GM18519 (cell line): Measurements from ENCODE around the gene ACACA.

Experiments used
- ATAC-seq: cut with Tn5 transposase; IDR thresholded peaks from one replicate; pipeline ENCODE4 v1.9.1; 2021; ENCODE audit warnings: mild to moderate bottlenecking, moderate library complexity; ENCODE audit not compliant: unreplicated experiment, low FRiP score

Gene ACACA

DNA sequence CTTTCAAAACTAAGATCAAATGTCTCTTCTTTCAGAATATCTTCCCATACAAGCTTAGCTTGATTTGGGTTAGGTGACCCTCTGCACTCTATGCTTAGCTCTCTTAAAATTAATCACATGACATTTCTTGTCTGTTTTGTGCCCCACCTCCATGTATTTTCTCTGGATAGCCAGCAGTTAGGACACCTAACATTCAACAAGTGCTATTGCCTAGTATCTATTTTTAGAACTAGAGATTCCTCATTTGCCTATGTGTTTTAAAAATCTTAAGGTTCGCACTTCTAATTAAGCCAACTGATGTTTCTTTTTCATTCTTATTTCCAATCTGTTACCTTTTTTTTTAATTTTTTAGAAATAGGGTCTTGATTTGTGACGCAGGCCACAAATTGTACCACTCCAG is 160.6 kb downstream of the ACACA start:
- no peak for ATAC-seq

DNA sequence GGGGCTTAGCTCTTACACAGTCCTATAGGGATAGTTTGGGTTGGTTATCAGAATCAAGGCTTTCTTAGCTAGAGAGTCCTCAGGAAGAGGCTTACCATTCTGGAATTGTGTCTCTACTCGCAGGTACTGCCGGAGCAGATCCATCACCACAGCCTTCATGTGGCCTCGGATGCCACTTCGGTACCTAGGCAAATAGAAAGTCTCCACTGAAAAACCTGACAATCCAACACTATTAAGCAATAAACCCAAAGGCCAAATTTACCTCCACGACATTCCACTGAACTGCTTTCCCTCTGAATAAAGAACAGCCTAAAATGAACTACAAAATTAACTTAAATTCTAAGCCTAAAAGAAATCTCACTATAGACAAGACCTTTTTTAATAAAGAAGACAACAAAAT is 166.3 kb downstream of the ACACA start:
- ATAC-seq = no peak

- no peak for ATAC-seq
Measured at GRCh38 chr17:37239690-37240334, 166.8 kb downstream of the ACACA start.

GRCh38 chr17:37234106-37234505 is 172.5 kb downstream of the ACACA start:
- ATAC-seq = no peak

- no peak for ATAC-seq
Measured at GRCh38 chr17:37233036-37233435, 173.6 kb downstream of the ACACA start.

- ATAC-seq = no peak
Measured at GRCh38 chr17:37231887-37232286, 174.7 kb downstream of the ACACA start.

- no peak for ATAC-seq
Measured at GRCh38 chr17:37230633-37231032, 176.0 kb downstream of the ACACA start.

GRCh38 chr17:37225465-37225864 is 181.2 kb downstream of the ACACA start:
- no peak for ATAC-seq

GRCh38 chr17:37221865-37222264 is 184.8 kb downstream of the ACACA start:
- no peak for ATAC-seq

DNA sequence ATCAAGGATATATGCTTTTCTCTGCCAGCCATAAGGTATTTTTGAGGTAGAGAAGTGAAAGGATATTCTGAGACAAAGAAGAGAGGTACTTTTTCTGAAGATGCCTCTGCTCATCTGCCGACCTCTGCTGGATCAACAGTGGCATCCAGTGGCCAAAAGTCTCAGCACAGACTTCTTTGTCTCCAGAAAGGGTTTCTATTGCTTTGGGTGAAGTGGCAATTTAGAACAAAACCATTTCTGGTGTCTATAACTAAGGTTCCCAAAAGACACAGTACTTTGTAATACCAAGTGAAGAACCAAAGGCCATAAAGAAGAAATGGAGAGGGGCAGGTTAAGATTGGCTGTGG is 186.1 kb downstream of the ACACA start:
- ATAC-seq = no peak

DNA sequence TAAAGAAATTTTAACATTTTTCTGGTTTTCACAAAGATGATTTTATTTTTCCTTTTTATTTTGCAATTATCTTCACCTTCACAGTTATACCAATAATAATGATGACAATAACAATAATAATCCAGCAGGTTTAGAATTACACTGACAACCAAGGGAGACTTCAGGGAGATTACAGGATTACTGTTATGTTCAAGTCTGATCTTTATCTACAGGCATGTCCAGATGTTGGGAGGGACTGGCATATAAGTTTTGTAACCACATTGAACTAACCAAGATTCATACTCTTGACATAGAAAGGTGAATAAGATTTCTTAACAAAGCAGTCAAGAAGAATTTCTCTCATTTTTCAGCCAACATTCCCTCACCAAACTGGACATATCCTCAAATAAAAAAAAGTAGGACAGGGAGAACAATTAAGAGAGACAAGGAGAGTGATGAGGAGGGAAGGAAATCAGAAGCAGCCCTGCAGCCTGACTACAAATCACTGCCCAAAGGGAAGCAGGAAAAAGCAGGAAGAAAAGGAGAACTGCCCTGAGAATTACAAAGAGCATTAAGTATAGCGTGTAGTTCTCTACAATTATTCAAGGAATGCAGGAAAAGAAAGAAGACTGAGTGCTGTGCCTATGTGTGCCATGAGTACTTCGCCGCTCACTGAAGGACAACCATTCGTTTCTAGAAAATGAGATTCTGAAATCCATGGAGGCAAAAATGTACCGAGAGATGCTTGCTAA is 186.6 kb downstream of the ACACA start:
- no peak for ATAC-seq

- no peak for ATAC-seq
Measured at GRCh38 chr17:37218849-37219248, 187.8 kb downstream of the ACACA start.

DNA sequence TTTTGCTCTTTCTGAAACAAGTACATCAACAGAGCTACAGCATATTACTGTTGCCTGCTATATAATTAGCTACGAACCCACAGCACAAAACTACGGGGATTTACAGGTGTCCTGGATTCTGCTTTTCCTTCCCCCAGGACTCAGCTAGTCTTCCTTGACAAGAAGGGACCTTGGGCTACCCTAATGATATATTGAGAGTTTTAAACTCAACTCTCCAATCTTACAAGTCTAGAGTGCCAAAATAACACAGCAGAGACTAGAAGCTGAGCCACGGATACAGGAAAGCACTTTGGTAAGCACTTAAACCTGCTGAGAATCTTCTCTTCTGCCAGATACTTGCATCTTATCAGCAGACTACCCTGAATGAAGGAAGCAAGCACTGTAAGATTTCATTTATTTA is 192.2 kb downstream of the ACACA start:
- no peak for ATAC-seq

GRCh38 chr17:37213927-37214326 is 192.7 kb downstream of the ACACA start:
- ATAC-seq = no peak

DNA sequence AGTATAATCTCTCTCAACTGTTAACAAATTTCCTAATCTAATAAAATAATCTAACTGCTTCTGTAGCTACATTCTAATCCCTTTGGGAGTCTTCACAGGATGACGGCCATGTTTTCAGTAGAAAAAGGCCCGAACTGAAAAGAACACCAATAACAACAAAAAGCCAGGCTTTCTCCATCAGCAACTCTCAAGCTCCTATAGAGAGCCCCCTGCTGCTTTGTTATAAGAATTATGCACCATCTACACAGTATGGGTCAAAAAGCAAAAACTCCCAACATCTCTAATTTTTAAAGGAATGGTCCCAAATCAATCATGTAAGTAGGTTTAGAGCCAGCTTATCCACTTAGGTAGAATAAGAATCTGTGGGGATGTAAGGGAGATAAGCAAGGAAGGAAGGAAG is 194.5 kb downstream of the ACACA start:
- ATAC-seq = no peak

- no peak for ATAC-seq
Measured at GRCh38 chr17:37211136-37211535, 195.5 kb downstream of the ACACA start.

- no peak for ATAC-seq
Measured at GRCh38 chr17:37207103-37207502, 199.5 kb downstream of the ACACA start.

DNA sequence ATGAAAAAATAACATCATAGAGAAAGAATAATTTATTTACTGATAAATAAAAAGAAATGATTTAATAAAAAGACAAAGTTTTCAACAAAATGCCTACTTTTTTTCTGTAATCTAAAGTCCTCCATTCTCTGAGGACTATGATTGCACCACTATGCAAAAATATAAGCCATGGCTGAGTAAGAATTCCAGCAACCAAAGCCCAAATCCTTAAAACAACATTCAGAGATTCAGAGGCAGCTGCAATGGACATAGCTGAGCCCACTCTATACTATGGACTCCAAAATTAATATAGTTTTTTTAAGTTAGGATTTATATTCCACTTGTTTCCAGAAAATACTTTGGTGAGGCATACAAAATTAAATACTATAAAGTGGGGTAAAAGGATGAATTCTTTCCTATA is 200.3 kb downstream of the ACACA start:
- no peak for ATAC-seq

DNA sequence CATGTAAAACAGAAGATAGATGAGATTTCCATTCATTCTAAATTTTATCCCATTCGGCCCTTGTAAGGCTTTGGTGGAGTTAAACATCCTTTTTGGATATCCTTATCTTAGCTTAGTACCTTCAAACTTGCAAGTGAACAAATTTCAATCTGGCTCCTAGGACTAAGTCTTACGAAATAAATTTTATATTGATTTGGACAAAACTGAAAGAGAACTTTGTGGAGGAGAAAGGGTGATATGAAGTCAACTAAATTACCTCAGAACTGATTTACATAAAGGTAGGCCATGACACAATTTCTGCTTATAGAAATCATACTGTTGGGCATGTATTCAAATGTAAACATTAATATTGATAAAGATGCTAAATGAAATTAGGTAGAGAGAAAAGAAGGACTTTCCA is 206.1 kb downstream of the ACACA start:
- ATAC-seq = no peak

GRCh38 chr17:37197336-37197735 is 209.3 kb downstream of the ACACA start:
- no peak for ATAC-seq

GRCh38 chr17:37194208-37194607 is 212.4 kb downstream of the ACACA start:
- ATAC-seq = no peak

GRCh38 chr17:37191219-37191618 is 215.4 kb downstream of the ACACA start:
- ATAC-seq = no peak
